Parietal lobe (tissue), 2 donors: ENCODE data around the gene AMELX. TPM values are rescaled to one million over a fixed set of nuclear protein-coding genes. Genes with fewer than 3 reads are reported as not detected.

Experiments
- small RNA-seq: library from RNA; depleted of rRNA; stranded (forward); fragments of <200 nt; gene quantifications from one replicate; pipeline ENCODE3, GENCODE V24; 2014; ENCODE audit warnings: low replicate concordance
- total RNA-seq: library from RNA; depleted of rRNA; stranded (reverse); fragments of >200 nt; gene quantifications from one replicate; pipeline ENCODE4 v1.2.3, GENCODE V29; 2014

The AMELX gene
- not detected for total RNA-seq

DNA sequence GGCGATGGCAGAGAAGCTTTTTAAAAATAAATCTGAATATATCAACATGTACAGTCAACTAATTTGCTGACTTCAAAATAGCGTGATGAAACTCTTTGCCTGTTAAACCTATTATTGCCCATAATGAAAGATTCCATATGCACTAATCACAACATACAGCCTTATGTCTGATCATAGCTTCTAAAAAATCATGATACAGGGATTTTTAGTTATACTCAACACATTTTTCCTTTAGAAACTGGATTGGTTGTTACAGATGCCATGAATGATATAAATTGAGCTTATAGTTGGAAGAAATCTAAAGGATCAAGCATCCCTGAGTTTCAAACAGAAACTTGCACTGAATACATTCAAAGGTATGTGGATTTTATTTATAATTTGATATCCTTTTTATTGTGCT, at the start of gene AMELX:
AMELX (plus strand) TSS at position 301 of the 400 bp plus-strand sequence. CDS start 1,376 bp downstream, outside the sequence.

Small RNA genes lying within 50 kb of the gene (small RNA-seq; reads per million reads assigned to genes)
- gene MIR548AX, result not detected

Other genes with a start within 250 kb of the AMELX start
- 9.1 TPM for gene HCCS, start 182.1 kb upstream of the AMELX start, total RNA-seq